HEK293 (cell line): ENCODE data around the gene STARD9.

ENCODE experiments used
- CTCF ChIA-PET: fragments of 350-600 bp; formaldehyde crosslinking; extraction: SDS; loops from one replicate; lab custom pipeline; 2021; ENCODE audit warnings: antibody characterized with exemption; lab: Yijun Ruan, JAX
- POLR2A ChIA-PET: fragments of 300-600 bp; formaldehyde crosslinking; extraction: SDS; loops from one replicate; lab custom pipeline; 2020; ENCODE audit warnings: antibody characterized with exemption, inconsistent platforms; lab: Yijun Ruan, JAX
- H3K27ac ChIP-seq: fragments of 200-500 bp; sonication (Bioruptor generic); 2 replicates; pipeline ENCODE4 v1.5.1; 2014; ENCODE audit warnings: low read depth, low read length, control low read depth, inconsistent platforms; ENCODE audit errors: extremely low read depth
- H3K36me3 ChIP-seq, 2 experiments: fragments of 200-500 bp in 1 of 2; sonication (Bioruptor generic) in 1 of 2; 1 replicate in 1 of 2; 2 replicates in 1 of 2; pipeline ENCODE4 v1.5.1; 2014 to 2017; ENCODE audit warnings: inconsistent platforms in 2 of 2, low read length in 2 of 2; ENCODE audit not compliant: control insufficient read depth in 2 of 2, insufficient read depth in 1 of 2
- H3K4me1 ChIP-seq: fragments of 200-500 bp; sonication (Bioruptor generic); 2 replicates; pipeline ENCODE4 v1.5.1; 2014; ENCODE audit warnings: mild to moderate bottlenecking, low read length, inconsistent platforms; ENCODE audit not compliant: control insufficient read depth, insufficient read depth
- H3K4me3 ChIP-seq: 2 replicates; pipeline ENCODE4 v1.5.1; 2011; ENCODE audit warnings: low read depth, mild to moderate bottlenecking, control low read depth, low read length, moderate library complexity
- H3K9me3 ChIP-seq: fragments of 200-500 bp; sonication (Bioruptor generic); 2 replicates; pipeline ENCODE4 v1.5.1; 2014; ENCODE audit warnings: low read depth, low read length, inconsistent platforms; ENCODE audit not compliant: control insufficient read depth, insufficient read depth
- BCL11A ChIP-seq: fragments of 450-650 bp; formaldehyde crosslinking; IDR thresholded peaks from 2 replicates; pipeline ENCODE4 v1.5.1; 2016; ENCODE audit warnings: low read depth, missing biosample characterization, missing genetic modification characterization
- GLIS1 ChIP-seq: fragments of 450-650 bp; formaldehyde crosslinking; IDR thresholded peaks from 2 replicates; pipeline ENCODE4 v1.5.1; 2016; ENCODE audit warnings: missing biosample characterization, missing genetic modification characterization
- GLIS2 ChIP-seq: fragments of 450-650 bp; formaldehyde crosslinking; IDR thresholded peaks from 2 replicates; pipeline ENCODE4 v1.5.1; 2016; ENCODE audit warnings: missing biosample characterization, missing genetic modification characterization
- KLF1 ChIP-seq: fragments of 450-650 bp; formaldehyde crosslinking; IDR thresholded peaks from 2 replicates; pipeline ENCODE4 v1.5.1; 2016; ENCODE audit warnings: missing biosample characterization, missing genetic modification characterization
- OSR2 ChIP-seq: fragments of 450-650 bp; formaldehyde crosslinking; IDR thresholded peaks from 2 replicates; pipeline ENCODE4 v1.5.1; 2016; ENCODE audit warnings: missing biosample characterization, missing genetic modification characterization
- PATZ1 ChIP-seq: fragments of 450-650 bp; formaldehyde crosslinking; IDR thresholded peaks from 2 replicates; pipeline ENCODE4 v1.5.1; 2016; ENCODE audit warnings: missing biosample characterization, missing genetic modification characterization
- PRDM4 ChIP-seq: fragments of 450-650 bp; formaldehyde crosslinking; IDR thresholded peaks from 2 replicates; pipeline ENCODE4 v1.5.1; 2017; ENCODE audit warnings: missing biosample characterization, missing genetic modification characterization
- SALL2 ChIP-seq: fragments of 450-650 bp; formaldehyde crosslinking; IDR thresholded peaks from 2 replicates; pipeline ENCODE4 v1.5.0; 2017; ENCODE audit warnings: missing biosample characterization, mild to moderate bottlenecking, missing genetic modification characterization, borderline replicate concordance
- SETDB1 ChIP-seq: IDR thresholded peaks from one replicate; pipeline ENCODE4 v1.6.1; 2017; ENCODE audit warnings: mild to moderate bottlenecking, low read length, moderate library complexity, mixed read lengths; ENCODE audit not compliant: insufficient read length
- TCF7L2 ChIP-seq: IDR thresholded peaks from 2 replicates; pipeline ENCODE4 v1.6.1; 2011; ENCODE audit warnings: low read depth, mild to moderate bottlenecking, inconsistent platforms, low read length, moderate library complexity, borderline replicate concordance
- ZBTB1 ChIP-seq: fragments of 450-650 bp; formaldehyde crosslinking; IDR thresholded peaks from 2 replicates; pipeline ENCODE4 v1.5.1; 2016; ENCODE audit warnings: missing biosample characterization, missing genetic modification characterization
- ZFP41 ChIP-seq: fragments of 450-650 bp; formaldehyde crosslinking; IDR thresholded peaks from 2 replicates; pipeline ENCODE4 v1.5.1; 2016; ENCODE audit warnings: missing biosample characterization, missing genetic modification characterization, borderline replicate concordance
- ZNF121 ChIP-seq: fragments of 450-650 bp; formaldehyde crosslinking; IDR thresholded peaks from 2 replicates; pipeline ENCODE4 v1.5.1; 2016; ENCODE audit warnings: missing biosample characterization, missing genetic modification characterization
- ZNF132 ChIP-seq: fragments of 450-650 bp; formaldehyde crosslinking; IDR thresholded peaks from 2 replicates; pipeline ENCODE4 v1.5.1; 2017; ENCODE audit warnings: missing biosample characterization, missing genetic modification characterization, borderline replicate concordance
- ZNF155 ChIP-seq: fragments of 450-650 bp; formaldehyde crosslinking; IDR thresholded peaks from 2 replicates; pipeline ENCODE4 v1.5.1; 2016; ENCODE audit warnings: missing biosample characterization, missing genetic modification characterization
- ZNF157 ChIP-seq: fragments of 450-650 bp; formaldehyde crosslinking; IDR thresholded peaks from 2 replicates; pipeline ENCODE4 v1.5.1; 2016; ENCODE audit warnings: missing biosample characterization, missing genetic modification characterization
- ZNF19 ChIP-seq: fragments of 450-650 bp; formaldehyde crosslinking; IDR thresholded peaks from 2 replicates; pipeline ENCODE4; 2016; ENCODE audit warnings: missing biosample characterization, missing genetic modification characterization, low read depth
- ZNF202 ChIP-seq: fragments of 450-650 bp; formaldehyde crosslinking; IDR thresholded peaks from 2 replicates; pipeline ENCODE4 v1.5.1; 2016; ENCODE audit warnings: missing biosample characterization, missing genetic modification characterization, borderline replicate concordance
- ZNF23 ChIP-seq: fragments of 450-650 bp; formaldehyde crosslinking; IDR thresholded peaks from 2 replicates; pipeline ENCODE4 v1.5.1; 2016; ENCODE audit warnings: missing biosample characterization, missing genetic modification characterization, borderline replicate concordance
- ZNF433 ChIP-seq: fragments of 450-650 bp; formaldehyde crosslinking; IDR thresholded peaks from 2 replicates; pipeline ENCODE4 v1.5.1; 2016; ENCODE audit warnings: missing biosample characterization, missing genetic modification characterization, low read depth
- ZNF555 ChIP-seq: fragments of 450-650 bp; formaldehyde crosslinking; conservative IDR thresholded peaks from 2 replicates; pipeline ENCODE4 v1.5.1; 2017; ENCODE audit warnings: missing biosample characterization, mild to moderate bottlenecking, missing genetic modification characterization, inconsistent platforms
- ZNF701 ChIP-seq: fragments of 450-650 bp; formaldehyde crosslinking; IDR thresholded peaks from 2 replicates; pipeline ENCODE4 v1.5.1; 2016; ENCODE audit warnings: missing biosample characterization, missing genetic modification characterization
- ZNF776 ChIP-seq: fragments of 450-650 bp; formaldehyde crosslinking; IDR thresholded peaks from 2 replicates; pipeline ENCODE4 v1.5.0; 2017; ENCODE audit warnings: missing biosample characterization, missing genetic modification characterization, borderline replicate concordance
- TF ChIP-seq, protein P1 (sequence below): fragments of 450-650 bp; formaldehyde crosslinking; IDR thresholded peaks from 2 replicates; pipeline ENCODE4 v1.5.0; 2017; ENCODE audit warnings: missing biosample characterization, missing genetic modification characterization, borderline replicate concordance

Gene STARD9

DNA sequence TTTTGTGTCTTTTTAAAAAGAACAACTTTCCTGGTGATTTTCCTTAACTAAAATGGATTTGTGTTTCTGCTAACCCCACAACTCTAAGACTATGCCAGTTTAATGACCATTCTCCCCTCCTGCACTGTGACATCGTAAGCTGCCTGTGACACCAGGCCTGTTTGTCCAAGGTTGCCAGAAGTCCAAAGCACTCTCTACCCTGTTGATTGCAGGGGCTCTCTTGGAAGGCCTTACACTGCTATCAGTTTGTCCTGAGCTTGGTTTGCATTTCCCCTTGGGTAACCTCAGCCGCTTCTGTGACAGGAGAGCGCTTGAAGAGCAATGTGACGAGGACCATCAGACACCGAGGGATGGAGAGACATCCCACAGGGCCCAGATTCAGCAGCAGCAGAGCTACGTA, 105.7 kb downstream of the STARD9 start (continued):
- TF ChIP-seq KLF1 (tag by site-specific recombination) = no peak
- TF ChIP-seq ZNF555 = no peak
- TF ChIP-seq TCF7L2 = no peak
- TF ChIP-seq ZNF155 (tag by site-specific recombination) = no peak
- no peak for TF ChIP-seq GLIS1 (tag by site-specific recombination)

- Histone ChIP-seq H3K4me1 (no peaks in the 10 kb centered on the region), H3K4me3 (no peak overlapping the region), H3K27ac (no peak overlapping the region)
- CTCF ChIA-PET = no interaction called here
- TF ChIP-seq ZNF157 (no peak), SETDB1 (no peak), ZNF433 (tag by site-specific recombination) (no peak), ZNF23 (no peak), ZBTB1 (tag by site-specific recombination) (no peak), ZFP41 (tag by site-specific recombination) (no peak), ZNF701 (no peak), OSR2 (tag by site-specific recombination) (no peak), ZNF121 (tag by site-specific recombination) (no peak), GLIS2 (tag by site-specific recombination) (no peak), ZNF132 (tag by site-specific recombination) (no peak), PRDM4 (tag by site-specific recombination) (no peak), ZNF19 (no peak), ZNF776 (no peak), ZNF202 (tag by site-specific recombination) (no peak), BCL11A (tag by site-specific recombination) (no peak), SALL2 (tag by site-specific recombination) (no peak), PATZ1 (tag by site-specific recombination) (no peak)
- TF ChIP-seq, protein P1, sequence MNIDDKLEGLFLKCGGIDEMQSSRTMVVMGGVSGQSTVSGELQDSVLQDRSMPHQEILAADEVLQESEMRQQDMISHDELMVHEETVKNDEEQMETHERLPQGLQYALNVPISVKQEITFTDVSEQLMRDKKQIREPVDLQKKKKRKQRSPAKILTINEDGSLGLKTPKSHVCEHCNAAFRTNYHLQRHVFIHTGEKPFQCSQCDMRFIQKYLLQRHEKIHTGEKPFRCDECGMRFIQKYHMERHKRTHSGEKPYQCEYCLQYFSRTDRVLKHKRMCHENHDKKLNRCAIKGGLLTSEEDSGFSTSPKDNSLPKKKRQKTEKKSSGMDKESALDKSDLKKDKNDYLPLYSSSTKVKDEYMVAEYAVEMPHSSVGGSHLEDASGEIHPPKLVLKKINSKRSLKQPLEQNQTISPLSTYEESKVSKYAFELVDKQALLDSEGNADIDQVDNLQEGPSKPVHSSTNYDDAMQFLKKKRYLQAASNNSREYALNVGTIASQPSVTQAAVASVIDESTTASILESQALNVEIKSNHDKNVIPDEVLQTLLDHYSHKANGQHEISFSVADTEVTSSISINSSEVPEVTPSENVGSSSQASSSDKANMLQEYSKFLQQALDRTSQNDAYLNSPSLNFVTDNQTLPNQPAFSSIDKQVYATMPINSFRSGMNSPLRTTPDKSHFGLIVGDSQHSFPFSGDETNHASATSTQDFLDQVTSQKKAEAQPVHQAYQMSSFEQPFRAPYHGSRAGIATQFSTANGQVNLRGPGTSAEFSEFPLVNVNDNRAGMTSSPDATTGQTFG = no peak
- TF ChIP-seq, all 188 proteins: peak for 0
- H3K9me3 ChIP-seq = no peaks in the 10 kb centered on the region
- POLR2A ChIA-PET = no interaction called here
- peaks cover 0 to 43% of the 10 kb centered on the region in 2 experiments; a peak in 1 of 3 replicates for H3K36me3 ChIP-seq
These were observed 110.9 kb downstream of the STARD9 start for GRCh38 chr15:42686281-42686680.
